ENCODE data around the gene TMEM158. TPM values are rescaled to one million over a fixed set of nuclear protein-coding genes. Genes with fewer than 3 reads are reported as not detected.

Gene TMEM158
- polyA plus RNA-seq, 12 donors = 0.98 to 9.4 (median 1.9) TPM; not detected in 1

GRCh38 chr3:45205126-45205525 lies 21.0 kb downstream of the TMEM158 start:
- DNase-seq = no peak

DNA sequence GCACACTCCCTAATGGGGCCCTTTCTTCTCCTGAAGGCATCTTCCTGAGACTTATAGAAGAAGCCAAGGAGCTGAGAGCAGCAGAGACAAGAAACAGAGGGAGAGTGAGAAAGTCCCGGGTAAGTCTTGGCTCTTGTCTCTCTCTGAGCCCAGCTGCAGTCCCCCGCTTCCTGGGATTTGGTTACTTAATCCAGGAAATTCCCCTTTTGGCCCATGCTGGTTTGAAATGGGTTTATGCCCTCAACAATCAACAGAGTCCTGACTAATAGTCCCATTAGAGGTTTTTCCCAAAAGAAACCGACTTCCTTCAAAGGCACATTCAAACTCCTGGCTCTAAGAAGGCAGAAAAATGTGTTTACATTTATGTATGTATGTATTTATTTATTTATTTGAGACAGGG lies 22.0 kb downstream of the TMEM158 start:
- DNase-seq = no peak

DNA sequence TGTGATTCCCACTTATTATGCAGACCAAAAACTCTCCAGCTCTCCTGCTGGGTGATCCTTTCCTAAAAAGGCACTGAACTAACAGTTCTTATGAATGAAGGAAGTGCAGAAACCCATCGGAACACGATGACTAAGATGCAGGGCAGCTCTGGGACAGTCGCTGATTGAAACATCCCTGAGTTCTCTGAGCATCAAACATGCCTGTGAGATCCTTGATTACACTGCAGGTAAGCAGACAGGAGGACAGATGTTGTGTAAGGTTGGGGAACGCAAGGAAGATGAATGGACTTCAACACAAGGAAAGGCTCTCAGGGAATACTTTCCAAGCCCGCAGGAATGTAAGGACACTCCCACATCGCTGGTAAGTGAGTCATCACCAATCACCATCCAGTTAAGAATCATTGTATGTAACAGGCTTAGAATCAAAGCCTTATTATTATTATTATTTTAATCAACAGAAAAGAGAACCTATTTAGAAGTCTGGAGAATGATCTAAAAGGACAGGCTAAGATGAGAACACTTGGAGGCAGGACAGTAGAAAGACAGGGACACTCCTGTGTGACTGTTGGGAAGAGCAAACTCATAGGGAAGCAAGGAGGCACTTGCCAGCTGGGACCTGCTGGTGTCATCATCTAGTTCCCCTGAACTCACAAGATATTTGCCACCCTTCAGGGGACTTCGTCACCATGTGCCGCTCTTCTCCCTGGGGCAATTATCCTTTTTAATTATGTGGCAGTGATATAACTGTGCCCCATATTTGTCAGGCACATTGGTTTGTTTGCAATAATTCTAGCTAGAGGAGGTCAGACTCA lies 26.0 kb downstream of the TMEM158 start:
- no peak for DNase-seq

DNA sequence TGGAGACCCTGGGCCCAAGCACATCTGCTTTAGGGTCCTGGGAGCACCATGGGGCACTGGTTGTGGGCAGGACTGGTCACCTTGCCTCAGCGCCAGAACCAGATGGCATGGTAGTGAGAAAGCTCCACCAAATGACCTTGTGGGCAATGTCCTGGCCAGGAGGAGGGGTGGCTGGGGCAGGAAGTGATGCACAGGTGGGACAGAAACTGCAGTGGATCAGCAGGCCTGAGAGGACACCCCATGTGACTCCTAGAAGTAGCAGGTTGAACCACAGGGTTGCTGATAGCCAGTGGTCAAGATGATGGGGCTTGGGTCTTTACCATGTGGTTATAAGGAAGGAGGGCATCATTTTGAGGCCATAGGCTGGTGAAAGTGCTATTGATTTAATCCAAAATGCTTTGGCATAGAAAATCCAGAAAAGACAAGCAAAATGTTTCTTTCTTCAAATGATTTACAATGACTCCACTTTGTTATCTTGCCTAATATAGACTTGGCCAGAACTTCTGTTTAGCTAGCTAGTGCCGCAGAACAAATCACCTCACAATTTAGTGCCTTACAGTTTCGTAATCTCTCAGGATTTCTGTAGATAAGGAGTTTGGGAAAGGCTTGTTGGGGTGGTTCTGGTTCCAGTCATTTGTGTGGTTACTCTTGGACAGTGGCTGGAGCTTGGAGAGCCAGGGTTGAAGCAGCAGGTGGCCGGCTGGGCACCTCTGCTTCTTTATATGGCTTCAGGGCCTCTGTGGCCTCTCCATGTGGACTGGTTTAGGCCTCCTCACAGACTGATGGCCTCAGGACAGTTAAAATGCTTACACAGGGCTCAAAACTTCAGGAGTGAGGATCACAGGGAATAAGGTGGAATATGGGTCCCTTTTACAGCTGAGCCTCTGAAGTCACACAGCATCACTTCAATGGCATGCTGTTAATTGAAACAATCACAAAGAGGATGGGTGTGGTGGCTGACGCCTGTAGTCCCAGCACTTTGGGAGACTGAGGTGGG lies 27.5 kb downstream of the TMEM158 start:
- DNase-seq = no peak

DNA sequence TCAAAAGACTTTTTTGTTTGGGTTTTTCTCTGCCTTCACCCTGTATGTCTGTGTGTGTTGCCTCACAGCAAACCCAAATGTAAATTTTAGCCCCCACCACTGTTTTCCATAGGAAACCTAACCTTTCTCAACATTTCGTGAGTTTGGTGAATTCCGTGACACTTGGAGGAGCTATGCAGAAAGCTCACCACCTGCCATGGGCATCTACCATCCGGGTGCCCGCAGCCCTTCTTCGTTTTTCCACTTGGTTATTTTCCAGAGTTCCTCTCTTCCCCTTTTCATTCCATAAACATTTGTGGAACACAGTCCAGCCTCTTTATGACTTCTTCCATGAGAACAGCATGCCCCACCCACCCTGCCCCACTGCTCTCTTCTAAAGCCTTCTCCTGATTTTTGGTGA lies 31.3 kb downstream of the TMEM158 start:
- DNase-seq = no peak

DNA sequence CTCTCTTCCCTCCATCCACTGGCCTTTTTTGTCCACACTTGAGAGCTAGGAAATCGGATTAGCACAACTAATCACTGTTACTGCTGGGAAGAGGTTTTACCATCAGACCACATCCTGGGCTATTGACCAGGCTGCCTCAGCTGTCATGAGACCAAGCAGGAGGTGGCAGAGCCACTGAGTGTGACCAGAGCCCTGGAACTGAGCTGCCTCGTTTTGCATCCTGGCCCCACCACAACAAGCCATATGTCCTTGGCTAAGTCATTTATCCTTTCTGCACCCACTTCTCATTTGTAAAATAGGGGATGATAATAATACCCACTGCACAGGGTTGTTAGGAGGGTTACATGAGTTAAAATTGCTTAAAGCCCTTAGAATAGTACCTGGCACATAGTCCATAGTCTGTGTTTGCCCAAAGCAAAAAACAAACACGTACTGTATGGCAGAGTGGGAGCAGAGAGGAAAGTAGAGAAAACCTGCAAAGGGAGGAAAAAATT lies 34.1 kb downstream of the TMEM158 start:
- no peak for DNase-seq

GRCh38 chr3:45191424-45191823 lies 34.7 kb downstream of the TMEM158 start:
- DNase-seq = no peak

GRCh38 chr3:45188719-45189659 lies 37.1 kb downstream of the TMEM158 start:
- no peak for DNase-seq

- no peak for DNase-seq
Observed at GRCh38 chr3:45187694-45188141, 38.4 kb downstream of the TMEM158 start.

- DNase-seq = no peak
Observed at GRCh38 chr3:45186871-45187270, 39.2 kb downstream of the TMEM158 start.

DNA sequence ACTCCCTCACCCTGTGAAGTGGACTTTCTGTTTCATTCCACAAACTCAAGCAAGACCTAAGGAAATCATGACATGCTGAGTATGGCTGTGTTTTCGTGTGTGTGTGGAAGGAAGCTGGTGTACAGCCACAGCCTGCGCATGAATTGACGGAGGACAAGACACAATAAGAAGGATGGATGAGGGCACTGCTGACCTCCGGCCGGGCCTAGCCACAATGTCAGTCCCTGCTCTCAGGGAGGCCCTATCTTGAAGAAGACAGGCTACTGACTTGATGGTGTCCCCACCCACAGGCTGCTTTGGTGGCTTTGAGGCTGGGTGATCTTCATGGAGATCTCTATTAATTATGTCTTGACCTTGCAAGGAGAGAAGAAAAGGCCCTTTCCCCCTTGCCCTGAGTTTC lies 40.6 kb downstream of the TMEM158 start:
- DNase-seq = no peak

GRCh38 chr3:45185052-45185451 lies 41.0 kb downstream of the TMEM158 start:
- DNase-seq = no peak

- DNase-seq = no peak
Observed at GRCh38 chr3:45183872-45184262, 42.2 kb downstream of the TMEM158 start.

DNA sequence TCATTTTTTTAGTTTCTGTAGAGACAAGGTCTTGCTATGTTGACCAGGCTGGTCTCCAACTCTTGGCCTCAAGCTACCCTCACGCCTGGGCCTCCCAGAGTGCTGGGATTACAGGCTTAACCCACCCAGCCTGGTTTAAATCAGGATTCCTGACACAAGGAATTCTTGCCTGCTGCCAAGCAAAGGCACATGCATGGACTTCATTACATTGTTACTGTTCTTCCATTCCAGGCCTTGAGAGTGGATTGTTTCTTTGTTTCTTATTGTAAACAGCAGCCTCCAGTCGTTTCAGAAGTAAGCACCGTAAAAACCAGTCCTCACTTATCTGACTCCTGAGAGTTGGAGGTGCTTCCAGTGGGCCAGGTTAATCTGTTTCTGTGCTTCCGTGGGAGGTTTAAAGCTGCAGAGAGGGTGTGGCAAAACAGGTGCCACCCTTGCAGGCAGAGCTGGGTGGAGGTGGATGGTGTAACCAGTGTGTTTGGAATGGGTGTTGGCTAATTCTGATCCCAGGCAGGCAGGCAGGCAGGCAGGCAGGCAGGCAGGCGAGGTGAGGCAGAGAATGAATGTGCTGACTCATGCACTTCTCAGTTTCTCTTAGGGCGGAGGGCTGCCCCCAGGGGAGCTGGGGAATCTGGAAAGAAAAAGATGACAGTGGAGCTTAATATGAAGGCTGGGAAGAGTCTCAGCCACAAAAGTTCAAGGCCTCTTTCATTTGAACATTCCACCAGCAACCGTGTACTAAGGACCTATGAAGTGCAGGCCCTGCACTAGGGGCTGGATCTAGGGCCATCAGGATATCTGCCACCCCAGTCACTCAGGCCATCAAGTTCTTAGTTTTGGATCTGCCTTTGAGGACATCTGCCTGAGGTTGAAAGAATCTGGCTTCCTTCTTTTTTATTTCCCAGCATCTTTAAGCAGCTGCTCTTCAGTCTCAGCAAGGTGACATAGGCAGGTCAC lies 42.9 kb downstream of the TMEM158 start:
- DNase-seq = no peak

- no peak for DNase-seq
Observed at GRCh38 chr3:45181496-45181895, 44.6 kb downstream of the TMEM158 start.

DNA sequence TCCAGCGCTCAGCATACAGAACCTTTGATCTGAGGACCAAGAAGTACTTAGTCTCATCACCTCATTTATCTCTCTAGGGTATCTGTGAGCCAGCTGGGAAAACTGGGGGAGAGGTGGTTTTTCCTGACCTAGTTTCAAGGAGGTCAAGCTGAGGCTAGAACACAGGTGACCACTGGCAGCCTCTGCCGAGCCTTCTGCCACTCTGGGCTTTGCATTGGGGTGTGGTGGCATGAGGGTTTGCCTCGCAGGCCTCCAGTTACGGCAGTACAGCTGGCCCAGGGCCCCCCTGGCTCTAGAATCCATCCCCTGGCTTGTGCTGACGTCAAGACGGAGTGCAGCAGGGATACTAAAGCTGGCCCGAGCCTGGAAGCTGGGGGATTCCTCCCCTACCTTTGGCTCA lies 45.2 kb downstream of the TMEM158 start:
- no peak for DNase-seq

DNA sequence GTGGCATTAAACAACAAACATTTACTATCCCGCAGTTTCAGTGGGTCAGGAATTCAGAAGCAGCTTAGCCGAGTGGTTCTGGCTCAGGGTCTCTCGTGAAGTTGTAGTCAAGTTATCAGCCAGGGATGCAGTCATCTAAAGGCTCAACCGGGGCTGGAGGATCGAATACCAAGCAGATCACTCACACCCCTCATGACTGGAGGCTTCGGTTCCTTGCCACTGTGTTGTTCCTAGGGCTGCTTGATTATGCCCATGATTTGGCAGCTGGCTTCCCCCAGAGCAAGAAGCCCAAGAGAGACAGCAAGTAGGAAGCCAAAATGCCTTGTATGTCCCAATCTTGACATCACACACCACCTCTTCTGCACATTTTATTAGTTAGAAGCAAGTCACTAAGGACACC lies 46.0 kb downstream of the TMEM158 start:
- DNase-seq = no peak

GRCh38 chr3:45179163-45179562 lies 46.9 kb downstream of the TMEM158 start:
- DNase-seq = no peak

DNA sequence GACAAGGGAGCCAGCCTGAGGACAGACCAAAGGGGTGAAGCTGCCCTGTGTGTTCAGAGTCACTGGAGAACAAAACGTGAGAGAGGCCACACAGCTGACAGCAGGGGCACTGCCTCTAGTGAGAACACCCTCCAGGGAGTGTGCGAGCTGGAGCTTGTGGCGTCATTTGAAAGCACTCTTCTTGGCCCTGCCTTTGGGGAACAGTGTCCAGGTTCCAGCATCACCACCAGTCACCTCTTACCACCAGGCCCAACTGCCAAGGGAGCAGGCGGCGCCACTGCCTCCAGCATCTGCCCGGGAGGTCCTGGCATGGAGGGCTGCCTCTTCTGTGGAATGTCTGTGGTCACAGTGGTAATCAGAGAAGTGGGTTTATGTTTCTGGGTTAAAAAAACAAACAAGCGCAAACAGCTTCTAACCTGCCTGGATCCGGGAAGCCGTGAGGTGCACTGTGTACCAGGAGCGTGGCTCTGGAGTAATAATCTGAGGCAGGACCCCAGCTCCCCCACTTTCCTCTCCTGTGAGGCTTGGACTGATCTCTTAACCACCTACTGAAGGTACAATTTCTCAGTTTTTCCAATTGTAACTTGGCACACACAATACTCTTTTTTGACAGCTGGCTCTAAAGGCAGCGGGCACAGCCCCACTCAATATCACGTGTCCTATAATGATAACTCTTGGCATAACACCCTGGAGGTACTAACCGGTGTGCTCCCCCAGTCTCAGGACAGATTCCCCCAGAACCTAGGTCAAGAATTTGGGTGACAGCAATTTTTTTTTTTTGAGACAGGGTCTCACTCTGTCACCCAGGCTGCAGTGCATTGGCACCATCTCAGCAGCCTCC lies 47.7 kb downstream of the TMEM158 start:
- DNase-seq = no peak

All from muscle of arm (tissue), 12 donors.